Left ventricle myocardium inferior (tissue), 1 donor: ENCODE results near the gene ZSCAN16. TPM values are rescaled to one million over a fixed set of nuclear protein-coding genes. Genes with fewer than 3 reads are reported as not detected.
A peak's percentile ranks its signal among the peaks of the same experiment; 100 is the strongest.
"Not testable (repeated sequence)": the region's sequence is repeated elsewhere in the genome, so short reads cannot be mapped to it uniquely, and the experiment has no call there.

Experiments used
- DNase-seq: peaks from one replicate; pipeline ENCODE4 v3.0.0-alpha.2; 2020
- H3K27ac ChIP-seq: fragments of 200-600 bp; replicated peaks from 2 replicates; pipeline ENCODE4 v1.8.0; 2021
- H3K27me3 ChIP-seq: fragments of 200-600 bp; 2 replicates; pipeline ENCODE4 v1.8.0; 2021; ENCODE audit warnings: low read depth
- H3K36me3 ChIP-seq: fragments of 200-600 bp; 2 replicates; pipeline ENCODE4 v1.8.0; 2021
- H3K4me1 ChIP-seq: fragments of 200-600 bp; 2 replicates; pipeline ENCODE4 v1.8.0; 2021
- H3K4me3 ChIP-seq: fragments of 200-600 bp; 2 replicates; pipeline ENCODE4 v1.8.0; 2021; ENCODE audit warnings: mild to moderate bottlenecking, moderate library complexity
- H3K9me3 ChIP-seq: fragments of 200-600 bp; replicated peaks from 2 replicates; pipeline ENCODE4 v1.8.0; 2021
- intact Hi-C: fragments of 100-400 bp; cut with micrococcal nuclease; formaldehyde crosslinking; loops from one replicate; pipeline ENCODE4 v1.11.0; 2022
- total RNA-seq: library from RNA; stranded (reverse); fragmentation: NEBNext Ultra II Directional; extraction: Animal tissue kit (Norgen Biotek cat#: 25700); gene quantifications from one replicate; pipeline ENCODE4 v1.2.1, GENCODE V29; 2021
- TF ChIP-seq, protein P1 (sequence below): fragments of 200-600 bp; IDR thresholded peaks from 2 replicates; pipeline ENCODE4 v1.8.0; 2021; ENCODE audit warnings: antibody characterized with exemption, mild to moderate bottlenecking, borderline replicate concordance
- donor health status: DM: no; HTN: yes; CAD: no; lungs with severe emphysema.

The ZSCAN16 gene
- total RNA-seq, 1 donor from 2014 or later = 2.1 TPM

DNA sequence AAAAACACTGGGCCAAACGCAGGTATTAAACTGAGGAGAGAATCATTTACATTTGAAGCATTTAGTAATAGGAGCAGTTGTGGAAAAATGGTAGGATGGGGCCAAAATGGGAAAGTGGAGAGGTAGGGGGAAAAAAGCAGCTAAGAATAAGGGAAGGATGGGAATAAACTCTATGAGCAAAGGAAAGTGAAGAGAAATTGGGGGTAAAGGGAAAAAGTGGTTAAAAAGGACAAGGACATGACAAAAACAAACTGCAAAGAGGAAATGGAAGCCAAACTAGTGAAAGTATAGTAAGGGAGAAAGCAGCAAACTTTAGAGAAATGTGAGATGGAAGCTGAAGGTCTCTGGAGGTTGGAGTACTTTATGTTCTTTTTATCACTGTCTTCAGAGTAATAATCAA, 6.2 kb upstream of the ZSCAN16 start:
- Histone ChIP-seq H3K27ac (no peak overlapping the region), H3K27me3 (no peaks in the 10 kb centered on the region), H3K4me1 (no peaks in the 10 kb centered on the region), H3K4me3 (no peak overlapping the region), H3K9me3 (no peaks in the 10 kb centered on the region), H3K36me3 (peaks cover 78% of the 10 kb centered on the region)
- TF ChIP-seq, protein P1, sequence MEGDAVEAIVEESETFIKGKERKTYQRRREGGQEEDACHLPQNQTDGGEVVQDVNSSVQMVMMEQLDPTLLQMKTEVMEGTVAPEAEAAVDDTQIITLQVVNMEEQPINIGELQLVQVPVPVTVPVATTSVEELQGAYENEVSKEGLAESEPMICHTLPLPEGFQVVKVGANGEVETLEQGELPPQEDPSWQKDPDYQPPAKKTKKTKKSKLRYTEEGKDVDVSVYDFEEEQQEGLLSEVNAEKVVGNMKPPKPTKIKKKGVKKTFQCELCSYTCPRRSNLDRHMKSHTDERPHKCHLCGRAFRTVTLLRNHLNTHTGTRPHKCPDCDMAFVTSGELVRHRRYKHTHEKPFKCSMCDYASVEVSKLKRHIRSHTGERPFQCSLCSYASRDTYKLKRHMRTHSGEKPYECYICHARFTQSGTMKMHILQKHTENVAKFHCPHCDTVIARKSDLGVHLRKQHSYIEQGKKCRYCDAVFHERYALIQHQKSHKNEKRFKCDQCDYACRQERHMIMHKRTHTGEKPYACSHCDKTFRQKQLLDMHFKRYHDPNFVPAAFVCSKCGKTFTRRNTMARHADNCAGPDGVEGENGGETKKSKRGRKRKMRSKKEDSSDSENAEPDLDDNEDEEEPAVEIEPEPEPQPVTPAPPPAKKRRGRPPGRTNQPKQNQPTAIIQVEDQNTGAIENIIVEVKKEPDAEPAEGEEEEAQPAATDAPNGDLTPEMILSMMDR = no peak
- no peak for DNase-seq
- intact Hi-C loops = no loop called here

DNA sequence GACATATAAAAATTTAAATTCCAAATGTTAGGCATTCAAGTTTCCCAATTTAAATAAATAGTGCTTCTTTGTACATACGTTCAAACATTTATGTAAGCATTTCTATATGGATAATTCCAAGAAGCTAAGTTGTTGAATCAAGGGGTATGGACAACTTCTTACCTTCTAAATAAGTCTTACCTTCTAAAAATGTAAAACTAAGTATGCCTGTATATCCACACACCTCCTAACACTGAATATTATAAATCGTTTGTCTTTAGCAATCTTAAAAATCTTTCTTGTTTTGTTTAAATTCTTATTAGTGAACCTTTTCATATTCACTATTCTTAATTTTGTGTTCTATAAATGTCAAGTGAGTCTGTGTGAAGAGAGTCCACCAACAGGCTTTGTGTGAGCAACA, 2.5 kb upstream of the ZSCAN16 start:
- no peak overlapping the region for H3K27ac ChIP-seq
- intact Hi-C loops = no loop called here
- H3K4me3 ChIP-seq = no peak overlapping the region
- no peak for DNase-seq
- TF ChIP-seq, protein P1 = no peak
- H3K27me3 ChIP-seq = no peaks in the 10 kb centered on the region
- H3K9me3 ChIP-seq = no peaks in the 10 kb centered on the region
- peaks cover 27% of the 10 kb centered on the region for H3K4me1 ChIP-seq
- H3K36me3 ChIP-seq = peaks cover 63% of the 10 kb centered on the region

DNA sequence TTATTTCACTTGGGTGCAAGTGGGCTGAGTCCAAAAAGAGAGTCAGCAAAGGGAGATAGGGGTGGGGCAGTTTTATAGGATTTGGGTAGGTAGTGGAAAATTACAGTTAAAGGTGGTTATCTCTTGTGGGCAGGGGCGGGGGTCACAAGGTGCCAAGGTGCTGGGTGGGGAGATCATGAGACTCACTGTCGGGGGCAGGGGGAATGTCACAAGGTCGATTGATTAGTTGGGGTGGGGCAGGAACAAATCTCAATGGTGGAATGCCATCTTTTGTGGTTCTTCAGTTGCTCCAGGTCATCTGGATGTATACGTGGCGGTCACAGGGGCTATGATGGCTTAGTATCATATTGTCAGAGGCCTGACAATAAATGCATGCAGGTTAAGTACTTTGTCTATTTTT, 2.1 kb upstream of the ZSCAN16 start:
- Histone ChIP-seq H3K4me1 (peaks cover 31% of the 10 kb centered on the region), H3K36me3 (peaks cover 62% of the 10 kb centered on the region)
- intact Hi-C loops, H3K4me3 ChIP-seq, H3K9me3 ChIP-seq, H3K27ac ChIP-seq, H3K27me3 ChIP-seq, DNase-seq: not testable (repeated sequence)

DNA sequence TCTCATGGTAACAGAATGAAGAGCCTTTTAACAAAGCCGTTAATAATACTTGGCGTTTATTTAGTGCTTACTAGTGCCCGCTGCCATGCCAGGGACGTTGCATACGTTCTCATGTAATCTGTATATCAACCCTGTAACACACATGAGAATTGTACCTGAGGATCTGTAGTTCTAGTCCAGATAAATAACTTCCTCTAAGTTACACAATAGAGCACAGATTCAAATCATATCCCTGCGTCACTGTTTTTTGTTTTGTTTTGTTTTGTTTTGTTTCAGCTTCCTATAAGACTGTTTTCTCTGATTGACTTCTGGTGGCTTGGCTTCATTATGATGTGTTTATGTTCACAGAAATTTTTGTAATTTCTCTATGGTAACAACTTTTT, 553 bp downstream of the ZSCAN16 start:
- peak overlapping the region; percentile 74 for H3K4me3 ChIP-seq
- no peaks in the 10 kb centered on the region for H3K9me3 ChIP-seq
- intact Hi-C loops = no loop called here
- H3K27ac ChIP-seq = peak overlapping the region; percentile 68
- peaks cover 57% of the 10 kb centered on the region for H3K36me3 ChIP-seq
- TF ChIP-seq, protein P1 = no peak
- DNase-seq = no peak
- H3K4me1 ChIP-seq = peaks cover 48% of the 10 kb centered on the region
- no peaks in the 10 kb centered on the region for H3K27me3 ChIP-seq

DNA sequence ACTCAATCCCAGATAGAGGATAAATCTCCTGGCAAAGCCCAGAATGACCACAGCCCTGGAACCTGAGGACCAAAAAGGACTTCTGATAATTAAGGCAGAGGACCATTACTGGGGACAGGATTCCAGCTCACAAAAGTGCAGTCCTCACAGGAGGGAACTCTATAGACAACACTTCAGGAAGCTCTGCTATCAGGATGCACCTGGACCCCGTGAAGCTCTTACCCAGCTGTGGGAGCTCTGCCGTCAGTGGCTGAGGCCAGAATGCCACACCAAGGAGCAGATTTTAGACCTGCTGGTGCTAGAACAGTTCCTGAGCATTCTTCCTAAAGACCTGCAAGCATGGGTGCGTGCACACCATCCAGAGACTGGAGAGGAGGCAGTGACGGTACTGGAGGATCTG, 992 bp downstream of the ZSCAN16 start:
- peak overlapping the region; percentile 74 for H3K4me3 ChIP-seq
- H3K27ac ChIP-seq = no peak overlapping the region
- peaks cover 55% of the 10 kb centered on the region for H3K36me3 ChIP-seq

DNA sequence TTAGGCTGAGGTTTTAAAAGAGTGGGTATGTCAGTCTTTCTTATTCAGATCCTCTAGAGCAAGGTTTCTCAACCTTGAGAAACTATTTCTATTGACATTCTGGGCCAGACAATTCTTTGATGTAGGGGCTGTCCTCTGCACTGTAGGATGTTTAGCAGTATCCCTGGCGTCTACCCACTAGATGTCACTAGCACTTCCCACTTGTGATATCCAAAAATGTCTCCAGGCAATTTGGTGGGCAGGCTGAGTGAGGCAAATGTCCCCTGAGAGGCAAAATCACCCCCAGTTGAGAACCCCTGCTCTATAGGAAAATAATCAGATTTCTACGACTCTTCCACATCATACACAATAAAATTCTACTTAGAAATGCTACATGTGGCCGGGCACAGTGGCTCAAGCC, 9.6 kb downstream of the ZSCAN16 start:
- Histone ChIP-seq H3K4me3 (no peak overlapping the region), H3K9me3 (no peaks in the 10 kb centered on the region), H3K4me1 (peaks cover 71% of the 10 kb centered on the region), H3K36me3 (peaks cover 7% of the 10 kb centered on the region), H3K27me3 (no peaks in the 10 kb centered on the region), H3K27ac (no peak overlapping the region)
- DNase-seq = no peak
- intact Hi-C loops = loop anchor here (10.0 kb wide), 1 partner anchor 221 kb away; no protein-coding TSS in a partner anchor
- TF ChIP-seq, protein P1 = peak; percentile 53

More for the DNA sequence above, 992 bp downstream of the ZSCAN16 start:
- peaks cover 52% of the 10 kb centered on the region for H3K4me1 ChIP-seq
- H3K27me3 ChIP-seq = no peaks in the 10 kb centered on the region
- DNase-seq = no peak
- TF ChIP-seq, protein P1 = no peak
- no peaks in the 10 kb centered on the region for H3K9me3 ChIP-seq
- intact Hi-C loops = no loop called here
